Activated CD8-positive, alpha-beta memory T cell treated with anti-CD3 and anti-CD28 coated beads for 36 hours (primary cell): Measurements from ENCODE around the gene RND2. TPM values are rescaled to one million over a fixed set of nuclear protein-coding genes. Genes with fewer than 3 reads are reported as not detected.
"Not testable (repeated sequence)": the region's sequence is repeated elsewhere in the genome, so short reads cannot be mapped to it uniquely, and the experiment has no call there.

Experiments
- CTCF ChIA-PET: fragments of 350-600 bp; sonication (Branson Sonifier 250); formaldehyde crosslinking; loops from one replicate; lab custom pipeline; 2021; ENCODE audit warnings: antibody characterized with exemption; lab: Charles Lee
- POLR2A ChIA-PET: fragments of 350-600 bp; sonication (Branson Sonifier 250); formaldehyde crosslinking; loops from one replicate; lab custom pipeline; 2021; ENCODE audit warnings: antibody characterized with exemption; lab: Charles Lee
- total RNA-seq, 2 experiments: library from RNA; stranded (reverse); gene quantifications; one replicate each; pipeline ENCODE4 v1.2.3, GENCODE V29; 2021

Gene RND2
- total RNA-seq, 2 experiments from 2014 or later = 0.06 TPM

DNA sequence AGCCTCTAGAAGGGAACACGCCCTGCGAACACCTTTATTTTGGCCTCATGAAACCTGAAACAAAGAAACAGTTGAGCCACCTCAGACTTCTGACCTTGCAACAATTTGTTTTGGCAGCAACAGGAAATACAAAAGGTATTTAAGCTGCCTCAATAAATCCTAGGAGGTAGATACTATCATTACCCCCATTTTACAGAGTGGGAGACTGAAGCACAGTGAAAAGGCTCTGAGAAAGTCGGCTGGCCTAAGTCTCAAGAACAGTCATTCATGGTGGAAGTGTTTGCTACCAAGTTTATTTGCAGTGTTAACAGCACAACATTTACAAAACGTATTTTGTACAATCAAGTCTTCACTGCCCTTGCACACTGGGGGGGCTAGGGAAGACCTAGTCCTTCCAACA, 19.0 kb downstream of the RND2 start:
- CTCF ChIA-PET = no interaction called here
- POLR2A ChIA-PET = no interaction called here

DNA sequence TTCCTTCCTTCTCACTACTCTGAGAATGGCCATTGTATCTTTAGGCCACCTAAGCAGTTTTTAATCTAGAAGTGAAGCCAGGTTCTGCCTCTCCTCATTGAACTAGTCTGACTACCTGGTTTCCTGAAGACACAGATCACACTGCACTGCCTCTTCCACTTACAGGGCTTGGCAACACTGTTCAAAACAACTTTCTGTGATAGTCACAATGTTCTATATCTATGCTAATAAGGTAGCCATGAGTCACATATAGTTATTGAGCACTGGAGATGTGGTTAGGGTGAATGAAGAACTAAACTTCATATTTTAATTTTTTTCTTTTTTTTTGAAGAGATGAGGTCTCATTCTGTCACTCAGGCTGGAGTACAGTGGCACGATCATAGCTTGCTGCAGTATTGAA, 26.9 kb downstream of the RND2 start:
- ChIA-PET CTCF (no interaction called here), POLR2A (no interaction called here)

DNA sequence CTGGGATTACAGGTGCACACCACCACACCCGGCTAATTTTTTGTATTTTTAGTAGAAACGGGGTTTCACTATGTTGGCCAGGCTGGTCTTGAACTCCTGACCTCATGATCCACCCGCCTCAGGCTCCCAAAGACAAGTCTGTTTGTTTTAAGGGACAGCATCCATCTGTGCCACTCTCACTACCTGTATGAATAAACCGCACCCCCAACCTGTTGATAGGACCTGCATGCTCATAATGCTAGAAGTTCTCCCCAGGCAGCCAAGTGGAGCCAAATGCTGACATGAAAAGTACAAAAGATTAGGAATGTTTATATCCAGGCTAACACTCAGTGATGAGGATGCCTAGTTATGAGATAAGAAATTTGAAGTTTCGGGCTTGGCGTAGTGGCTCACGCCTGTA, 28.0 kb downstream of the RND2 start:
- POLR2A ChIA-PET, CTCF ChIA-PET: not testable (repeated sequence)

- POLR2A ChIA-PET = no interaction called here
- CTCF ChIA-PET = interaction anchor here (0.7 kb wide), 1 partner anchor 90 kb away, joined by 5 read pairs; no protein-coding TSS in a partner anchor
Observed at GRCh38 chr17:43056051-43056450, 31.0 kb downstream of the RND2 start.

DNA sequence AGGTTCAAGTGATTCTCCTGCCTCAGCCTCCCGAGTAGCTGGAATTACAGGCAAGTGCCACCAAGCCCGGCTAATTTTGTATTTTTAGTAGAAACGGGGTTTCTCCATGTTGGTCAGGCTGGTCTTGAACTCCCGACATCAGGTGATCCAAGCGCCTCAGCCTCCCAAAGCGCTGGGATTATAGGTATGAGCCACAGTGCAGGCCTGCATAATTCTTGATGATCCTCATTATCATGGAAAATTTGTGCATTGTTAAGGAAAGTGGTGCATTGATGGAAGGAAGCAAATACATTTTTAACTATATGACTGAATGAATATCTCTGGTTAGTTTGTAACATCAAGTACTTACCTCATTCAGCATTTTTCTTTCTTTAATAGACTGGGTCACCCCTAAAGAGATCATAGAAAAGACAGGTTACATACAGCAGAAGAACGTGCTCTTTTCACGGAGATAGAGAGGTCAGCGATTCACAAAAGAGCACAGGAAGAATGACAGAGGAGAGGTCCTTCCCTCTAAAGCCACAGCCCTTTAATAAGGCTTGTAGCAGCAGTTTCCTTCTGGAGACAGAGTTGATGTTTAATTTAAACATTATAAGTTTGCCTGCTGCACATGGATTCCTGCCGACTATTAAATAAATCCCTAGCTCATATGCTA, 38.1 kb downstream of the RND2 start:
- POLR2A ChIA-PET = no interaction called here
- CTCF ChIA-PET = no interaction called here

GRCh38 chr17:43068570-43069367, 43.7 kb downstream of the RND2 start:
- ChIA-PET POLR2A (interaction anchor here (0.6 kb wide), 1 partner anchor 9 kb away, joined by 3 read pairs; no protein-coding TSS in a partner anchor), CTCF (interaction anchor here (1.3 kb wide), 1 partner anchor 44 kb away, joined by 5 read pairs; no protein-coding TSS in a partner anchor)

DNA sequence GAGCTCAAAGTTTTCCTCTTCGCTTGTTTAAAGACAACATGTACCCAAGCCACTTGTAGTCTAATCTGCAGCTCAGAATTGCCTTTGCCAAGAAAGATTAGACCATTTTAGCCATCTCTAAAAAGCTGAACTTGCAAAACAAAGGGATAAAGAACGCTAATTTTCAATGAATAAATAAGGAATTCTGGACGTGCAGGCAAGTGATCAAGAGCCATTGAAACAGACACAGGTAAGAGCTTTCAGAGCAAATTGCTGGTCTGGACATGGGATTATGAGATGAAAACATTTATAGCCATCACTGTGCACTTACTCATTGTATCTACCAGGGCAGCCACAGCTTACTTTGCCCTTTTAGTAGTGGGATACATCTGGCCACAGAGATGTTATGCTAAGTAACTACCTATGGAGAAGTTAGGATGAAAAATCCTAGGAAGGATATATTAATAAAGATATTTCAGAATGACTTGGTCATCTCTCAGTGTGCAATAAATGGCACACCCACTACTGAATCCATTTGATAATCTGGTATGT, 44.4 kb downstream of the RND2 start:
- ChIA-PET POLR2A (interaction anchor here (0.6 kb wide), 1 partner anchor 10 kb away, joined by 3 read pairs; no protein-coding TSS in a partner anchor), CTCF (interaction anchor here (1.3 kb wide), 1 partner anchor 43 kb away, joined by 5 read pairs; no protein-coding TSS in a partner anchor)

- CTCF ChIA-PET = no interaction called here
- POLR2A ChIA-PET = no interaction called here
Observed at GRCh38 chr17:43070257-43070656, 45.2 kb downstream of the RND2 start.

DNA sequence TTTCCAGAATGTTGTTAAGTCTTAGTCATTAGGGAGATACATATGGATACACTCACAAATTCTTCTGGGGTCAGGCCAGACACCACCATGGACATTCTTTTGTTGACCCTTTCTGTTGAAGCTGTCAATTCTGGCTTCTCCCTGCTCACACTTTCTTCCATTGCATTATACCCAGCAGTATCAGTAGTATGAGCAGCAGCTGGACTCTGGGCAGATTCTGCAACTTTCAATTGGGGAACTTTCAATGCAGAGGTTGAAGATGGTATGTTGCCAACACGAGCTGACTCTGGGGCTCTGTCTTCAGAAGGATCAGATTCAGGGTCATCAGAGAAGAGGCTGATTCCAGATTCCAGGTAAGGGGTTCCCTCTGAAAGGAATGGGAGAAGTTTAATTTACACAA, 45.8 kb downstream of the RND2 start:
- ChIA-PET POLR2A (no interaction called here), CTCF (interaction anchor here (0.8 kb wide), 1 partner anchor 69 kb away, joined by 5 read pairs; no protein-coding TSS in a partner anchor)

DNA sequence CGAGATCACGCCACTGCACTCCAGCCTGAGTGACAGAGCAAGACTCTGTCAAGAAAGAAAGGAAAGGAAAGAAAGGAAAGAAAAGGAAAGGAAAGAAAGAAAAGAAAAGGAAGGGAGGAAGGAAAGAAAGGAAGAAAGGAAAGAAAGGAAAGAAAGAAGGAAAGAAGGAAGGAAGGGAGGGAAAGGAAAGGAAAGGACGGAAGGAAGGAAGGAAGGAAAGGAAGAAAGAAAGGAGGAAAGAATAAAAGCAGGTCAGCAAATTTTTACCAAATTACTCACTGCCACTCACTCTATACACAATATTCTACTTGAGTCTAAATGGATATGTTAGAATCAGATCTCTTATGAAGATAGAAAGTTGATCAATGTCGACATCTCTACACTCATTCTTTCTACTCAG, 49.8 kb downstream of the RND2 start:
- POLR2A ChIA-PET = no interaction called here
- CTCF ChIA-PET = interaction anchor here (0.6 kb wide), 1 partner anchor 1367 kb away, joined by 3 read pairs; no protein-coding TSS in a partner anchor

DNA sequence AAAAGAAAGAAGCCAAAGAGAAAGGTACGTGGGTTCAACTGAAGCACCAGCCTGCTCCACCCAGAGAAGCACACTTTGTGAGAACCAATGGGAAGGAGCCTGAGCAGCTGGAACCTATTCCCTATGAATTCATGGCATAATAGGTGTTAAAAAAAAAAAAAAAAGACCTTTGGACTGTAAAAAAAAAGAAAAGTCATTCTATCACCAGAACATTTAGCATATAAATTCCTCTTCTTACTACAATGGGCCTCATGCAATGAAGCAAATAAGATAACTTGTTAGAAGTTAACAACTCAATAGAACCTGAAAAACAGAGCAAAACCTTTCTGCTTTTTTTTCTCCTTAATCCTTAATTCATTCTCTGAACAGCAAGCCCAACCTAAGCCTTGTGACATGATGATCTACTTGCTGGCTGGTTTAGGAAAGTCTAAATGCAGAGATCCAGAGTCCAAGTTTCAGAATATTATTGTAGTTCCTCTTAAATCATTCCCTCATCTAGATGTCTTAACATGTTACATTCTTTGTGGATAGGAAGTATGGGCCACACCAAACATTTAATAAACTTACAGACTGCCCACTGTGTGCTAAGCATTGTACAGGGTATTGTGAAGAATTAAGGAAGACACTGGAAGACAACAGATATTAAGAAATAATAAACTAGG, 54.7 kb downstream of the RND2 start:
- ChIA-PET POLR2A (no interaction called here), CTCF (no interaction called here)

Other genes starting within 250 kb of the RND2 start
- under 1 TPM; 0.23 to 0.38 TPM for gene WNK4, start 244.6 kb upstream of the RND2 start, total RNA-seq
- 10 to 100 TPM; 54.0 to 56.7 TPM for gene COA3, start 226.5 kb upstream of the RND2 start, total RNA-seq
- gene CNTD1, start 226.4 kb upstream of the RND2 start, total RNA-seq = not detected
- 10 to 100 TPM; 86.2 to 88.3 TPM for gene BECN1, start 200.9 kb upstream of the RND2 start, total RNA-seq
- gene PSME3, start 191.8 kb upstream of the RND2 start, total RNA-seq = 100 to 1,000 TPM; 226 to 244 TPM
- gene AOC2, start 180.7 kb upstream of the RND2 start, total RNA-seq = 1 to 10 TPM; 2.4 to 2.6 TPM
- 1 to 10 TPM; 1.0 TPM for gene AOC3, start 174.0 kb upstream of the RND2 start, total RNA-seq
- gene G6PC1, start 124.4 kb upstream of the RND2 start, total RNA-seq = not detected
- 10 to 100 TPM; 88.5 to 95.4 TPM for gene AARSD1, start 60.8 kb upstream of the RND2 start, total RNA-seq
- under 1 TPM; 0.63 to 0.80 TPM for gene PTGES3L, start 45.2 kb upstream of the RND2 start, total RNA-seq
- gene RUNDC1, start 44.7 kb upstream of the RND2 start, total RNA-seq = 10 to 100 TPM; 14.4 to 14.9 TPM
- gene RPL27, start 26.8 kb upstream of the RND2 start, total RNA-seq = 1,000 to 10,000 TPM; 1,386 to 1,409 TPM
- gene IFI35, start 18.4 kb upstream of the RND2 start, total RNA-seq = 10 to 100 TPM; 19.0 to 21.9 TPM
- gene VAT1, start 2.8 kb upstream of the RND2 start, total RNA-seq = 10 to 100 TPM; 33.6 to 36.0 TPM
- 10 to 100 TPM; 77.5 to 82.1 TPM for gene BRCA1, start 100.1 kb downstream of the RND2 start, total RNA-seq
- gene NBR1, start 146.0 kb downstream of the RND2 start, total RNA-seq = 10 to 100 TPM; 35.5 to 37.0 TPM
- gene TMEM106A, start 186.6 kb downstream of the RND2 start, total RNA-seq = 1 to 10 TPM; 8.6 to 9.6 TPM
- gene CCDC200, start 203.4 kb downstream of the RND2 start, total RNA-seq = under 1 TPM in 1 of 2 experiments, not detected in 1; 0.31 TPM
- 1,000 to 10,000 TPM; 2,386 to 3,070 TPM for gene RNU2-1, start 208.7 kb downstream of the RND2 start, total RNA-seq